Tibial nerve (tissue), 4 donors: ENCODE results near the gene GRIN2A.

Experiments
- EP300 ChIP-seq, 2 donors: sonication (generic); formaldehyde crosslinking; IDR thresholded peaks; one replicate each; pipeline ENCODE4 v1.6.1; 2017; ENCODE audit warnings: antibody characterized with exemption in 2 of 2, mild to moderate bottlenecking in 1 of 2
- POLR2A ChIP-seq, 2 donors: fragments of 450-650 bp; IDR thresholded peaks; one replicate each; pipeline ENCODE4 v1.6.1; 2017; ENCODE audit warnings: antibody characterized with exemption in 2 of 2, mild to moderate bottlenecking in 2 of 2, moderate library complexity in 2 of 2
- TF ChIP-seq, protein P1 (sequence below), 5 experiments: fragments of 200-600 bp in 3 of 5; fragments of 450-650 bp in 2 of 5; sonication (generic) in 3 of 5; IDR thresholded peaks; one replicate each; pipeline ENCODE4 v1.5.1; 2016 to 2019; ENCODE audit warnings: antibody characterized with exemption in 5 of 5, mild to moderate bottlenecking in 3 of 5, moderate library complexity in 2 of 5

DNA sequence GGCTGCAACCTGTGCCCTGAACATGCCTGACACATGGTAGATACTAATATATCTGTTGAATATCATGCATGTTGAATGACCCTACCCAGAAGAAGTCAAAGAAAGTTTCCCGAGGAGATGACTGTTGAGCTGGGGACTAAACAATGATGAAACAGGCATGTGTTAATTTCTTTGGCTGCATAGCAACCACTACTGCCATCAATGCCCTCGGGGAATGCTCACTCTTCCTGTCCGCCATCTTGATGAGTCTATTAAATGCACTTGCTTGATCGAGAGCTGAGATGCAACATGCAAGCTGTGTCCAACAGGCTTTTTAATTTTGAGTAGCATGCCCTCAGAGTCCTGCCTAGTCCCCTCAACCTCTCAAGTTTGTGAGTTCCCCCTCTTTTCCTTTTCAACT is 31.3 kb downstream of the GRIN2A start:
- TF ChIP-seq POLR2A (IDR thresholded peaks at IDR 0.05) (no peak), EP300 (IDR thresholded peaks at IDR 0.05) (no peak)
- TF ChIP-seq, protein P1, sequence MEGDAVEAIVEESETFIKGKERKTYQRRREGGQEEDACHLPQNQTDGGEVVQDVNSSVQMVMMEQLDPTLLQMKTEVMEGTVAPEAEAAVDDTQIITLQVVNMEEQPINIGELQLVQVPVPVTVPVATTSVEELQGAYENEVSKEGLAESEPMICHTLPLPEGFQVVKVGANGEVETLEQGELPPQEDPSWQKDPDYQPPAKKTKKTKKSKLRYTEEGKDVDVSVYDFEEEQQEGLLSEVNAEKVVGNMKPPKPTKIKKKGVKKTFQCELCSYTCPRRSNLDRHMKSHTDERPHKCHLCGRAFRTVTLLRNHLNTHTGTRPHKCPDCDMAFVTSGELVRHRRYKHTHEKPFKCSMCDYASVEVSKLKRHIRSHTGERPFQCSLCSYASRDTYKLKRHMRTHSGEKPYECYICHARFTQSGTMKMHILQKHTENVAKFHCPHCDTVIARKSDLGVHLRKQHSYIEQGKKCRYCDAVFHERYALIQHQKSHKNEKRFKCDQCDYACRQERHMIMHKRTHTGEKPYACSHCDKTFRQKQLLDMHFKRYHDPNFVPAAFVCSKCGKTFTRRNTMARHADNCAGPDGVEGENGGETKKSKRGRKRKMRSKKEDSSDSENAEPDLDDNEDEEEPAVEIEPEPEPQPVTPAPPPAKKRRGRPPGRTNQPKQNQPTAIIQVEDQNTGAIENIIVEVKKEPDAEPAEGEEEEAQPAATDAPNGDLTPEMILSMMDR (IDR thresholded peaks at IDR 0.05): no peak
